ENCODE data around the gene STYXL1. TPM values are rescaled to one million over a fixed set of nuclear protein-coding genes. Genes with fewer than 3 reads are reported as not detected.
"Not testable (repeated sequence)": the region's sequence is repeated elsewhere in the genome, so short reads cannot be mapped to it uniquely, and the experiment has no call there.

The STYXL1 gene
- total and polyA plus RNA-seq, 2 experiments from 2014 or later, result 28.0 to 39.2 TPM

- TF ChIP-seq CTCF (conservative IDR thresholded peaks at IDR 0.05; ENCODE audit: low read depth in 2 of 2), result no peak
- TF ChIP-seq STAT1 (IDR thresholded peaks at IDR 0.05; ENCODE audit: unreplicated experiment), result no peak
- no peak for TF ChIP-seq CREB1 (CRISPR knock-in tag; IDR thresholded peaks at IDR 0.05; ENCODE audit: low read depth)
- TF ChIP-seq NANOG (IDR thresholded peaks at IDR 0.05; ENCODE audit: borderline replicate concordance), result no peak
- no peak for TF ChIP-seq REST (IDR thresholded peaks at IDR 0.05; ENCODE audit: unreplicated experiment)
These were observed 48.1 kb upstream of the STYXL1 start (continued) for GRCh38 chr7:76095908-76096307.

GRCh38 chr7:76094326-76094725, 46.5 kb upstream of the STYXL1 start:
- not testable (repeated sequence) for H3K27me3 Mint-ChIP-seq (ENCODE audit: insufficient read depth, low read depth, poor library complexity); H3K4me3 ChIP-seq; DNase-seq (ENCODE audit: low spot score); H3K36me3 ChIP-seq (ENCODE audit: insufficient read depth); H3K27me3 ChIP-seq (ENCODE audit: insufficient read depth); H3K9me3 Mint-ChIP-seq; H2AFZ ChIP-seq; H3K4me1 ChIP-seq (ENCODE audit: insufficient read depth); H3K4me1 Mint-ChIP-seq; H3K27ac ChIP-seq (ENCODE audit: low read depth); ATAC-seq; H3K27ac Mint-ChIP-seq; H3K4me2 ChIP-seq; H3K36me3 Mint-ChIP-seq (ENCODE audit: low read depth); H3F3A ChIP-seq (replicated peaks; ENCODE audit: low read depth); H3K9me2 ChIP-seq (ENCODE audit: insufficient read depth); H4K20me1 ChIP-seq (replicated peaks; ENCODE audit: insufficient read depth); H3K4me3 Mint-ChIP-seq; H3K79me2 ChIP-seq (replicated peaks; ENCODE audit: insufficient read depth)

- H3K9me3 Mint-ChIP-seq; H3K27me3 ChIP-seq (ENCODE audit: insufficient read depth); H3K4me1 Mint-ChIP-seq; ATAC-seq; DNase-seq (ENCODE audit: low spot score); H3K27me3 Mint-ChIP-seq (ENCODE audit: insufficient read depth, low read depth, poor library complexity); H3K9me2 ChIP-seq (ENCODE audit: insufficient read depth); H3K27ac Mint-ChIP-seq; H3K4me2 ChIP-seq; H2AFZ ChIP-seq; H3K27ac ChIP-seq (ENCODE audit: low read depth); H3K4me3 ChIP-seq; H3K79me2 ChIP-seq (replicated peaks; ENCODE audit: insufficient read depth); H3K4me3 Mint-ChIP-seq; H3K36me3 Mint-ChIP-seq (ENCODE audit: low read depth); H3K4me1 ChIP-seq (ENCODE audit: insufficient read depth); H4K20me1 ChIP-seq (replicated peaks; ENCODE audit: insufficient read depth); H3F3A ChIP-seq (replicated peaks; ENCODE audit: low read depth); H3K36me3 ChIP-seq (ENCODE audit: insufficient read depth): not testable (repeated sequence)
These were observed 45.7 kb upstream of the STYXL1 start for GRCh38 chr7:76093531-76093930.

All from GM23338 (cell line).